OCI-M2 (cell line): ENCODE data around the gene SEC11A.
"Not testable (repeated sequence)": the region's sequence is repeated elsewhere in the genome, so short reads cannot be mapped to it uniquely, and the experiment has no call there.

ENCODE experiments used
- DNase-seq: peaks from one replicate; lab custom pipeline; 2025; ENCODE audit not compliant: unreplicated experiment; lab: John Stamatoyannopoulos, UW

The SEC11A gene

DNA sequence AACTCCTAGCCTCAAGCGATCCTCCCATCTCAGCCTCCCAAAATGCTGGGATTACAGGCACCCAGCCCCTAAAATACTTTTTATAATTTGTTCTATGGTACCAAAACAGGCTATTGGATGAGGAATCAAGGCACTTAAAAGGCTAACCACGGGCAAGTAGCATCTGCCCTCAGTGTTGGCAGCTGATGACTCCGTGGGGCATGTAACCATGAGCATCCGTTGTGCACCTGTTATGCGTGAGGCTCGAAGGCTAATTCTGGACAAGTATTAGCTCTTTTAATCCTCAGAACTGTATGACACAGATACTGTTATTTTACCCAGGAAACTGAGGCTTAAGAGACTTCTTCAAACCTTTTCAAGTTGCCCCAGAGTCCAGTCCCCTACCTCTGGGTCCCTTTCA is 72.1 kb downstream of the SEC11A start:
- no peak for DNase-seq

DNA sequence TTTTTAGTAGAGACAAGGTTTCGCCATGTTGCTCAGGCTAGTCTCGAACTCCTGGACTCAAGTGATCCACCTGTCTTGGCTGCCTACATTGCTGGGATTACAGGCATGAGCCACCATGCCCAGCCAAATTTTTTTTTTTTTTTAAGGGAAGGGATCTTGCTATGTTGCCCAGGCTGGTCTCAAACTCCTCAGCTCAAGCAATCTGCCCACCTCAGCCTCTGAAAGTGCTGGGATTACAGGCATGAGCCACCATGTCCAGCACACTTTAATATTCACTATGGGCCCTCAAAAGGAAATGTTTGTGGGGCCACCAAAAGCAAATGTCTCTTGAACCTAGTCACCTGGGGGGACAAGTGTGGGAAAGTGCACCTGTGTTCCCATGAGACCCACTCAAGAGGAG is 73.3 kb downstream of the SEC11A start:
- DNase-seq = not testable (repeated sequence)

DNA sequence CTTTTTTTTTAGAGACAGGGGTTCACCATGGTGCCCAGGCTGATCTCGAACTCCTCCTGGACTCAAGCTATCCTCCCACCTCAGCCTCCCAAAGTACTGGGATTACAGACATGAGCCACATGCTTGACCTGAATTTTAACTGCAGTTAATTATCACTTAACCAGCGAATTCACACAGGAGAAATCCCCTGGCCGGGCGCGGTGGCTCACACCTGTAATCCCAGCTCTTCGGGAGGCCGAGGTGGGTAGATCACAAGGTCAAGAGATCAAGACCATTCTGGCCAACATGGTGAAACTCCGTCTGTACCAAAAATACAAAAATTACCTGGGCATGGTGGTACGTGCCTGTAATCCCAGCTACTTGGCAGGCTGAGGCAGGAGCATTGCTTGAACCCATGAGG is 74.1 kb downstream of the SEC11A start:
- not testable (repeated sequence) for DNase-seq

DNA sequence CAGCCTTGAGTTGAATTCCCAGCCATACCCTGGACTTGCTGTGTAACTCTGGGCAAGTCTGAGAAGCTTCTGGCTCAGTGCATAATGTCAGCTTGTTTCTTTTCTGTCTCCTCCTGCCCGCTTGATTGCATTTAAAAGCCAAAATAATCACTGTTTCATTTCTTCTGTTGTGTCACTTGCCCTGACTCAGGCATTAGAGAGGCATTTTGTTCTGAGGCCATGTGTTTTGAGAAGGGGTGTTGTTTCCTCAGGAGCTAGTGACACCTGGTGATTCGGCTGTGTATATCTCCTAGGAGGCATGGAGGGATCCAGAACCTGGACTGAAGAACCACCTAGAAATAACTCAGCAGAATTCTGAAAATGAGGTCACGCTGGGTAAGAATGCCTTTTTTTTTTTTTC is 77.8 kb downstream of the SEC11A start:
- no peak for DNase-seq

DNA sequence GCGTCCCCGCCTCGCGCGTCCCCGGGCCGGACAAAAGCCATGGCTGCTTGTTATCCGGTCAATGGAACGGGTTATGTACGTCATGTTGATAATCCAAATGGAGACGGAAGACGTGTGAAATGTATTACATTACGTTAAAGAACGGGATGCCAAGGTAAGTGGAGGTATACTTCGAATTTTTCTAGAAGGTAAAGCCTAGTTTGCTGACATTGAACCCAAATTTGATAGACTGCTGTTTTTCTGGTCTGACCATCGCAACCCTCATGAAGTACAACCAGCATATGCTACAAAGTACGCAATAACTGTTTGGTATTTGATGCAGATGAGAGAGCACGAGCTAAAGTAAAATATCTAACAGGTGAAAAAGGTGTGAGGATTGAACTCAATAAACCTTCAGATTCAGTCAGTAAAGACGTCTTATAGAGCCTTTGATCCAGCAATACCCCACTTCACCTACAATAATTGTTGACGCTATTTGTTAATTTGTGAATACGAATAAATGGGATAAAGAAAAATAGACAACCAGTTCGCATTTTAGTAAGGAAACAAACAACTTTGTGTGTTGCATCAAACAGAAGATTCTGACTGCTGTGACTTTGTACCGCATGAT is 81.6 kb downstream of the SEC11A start:
- no peak for DNase-seq

DNA sequence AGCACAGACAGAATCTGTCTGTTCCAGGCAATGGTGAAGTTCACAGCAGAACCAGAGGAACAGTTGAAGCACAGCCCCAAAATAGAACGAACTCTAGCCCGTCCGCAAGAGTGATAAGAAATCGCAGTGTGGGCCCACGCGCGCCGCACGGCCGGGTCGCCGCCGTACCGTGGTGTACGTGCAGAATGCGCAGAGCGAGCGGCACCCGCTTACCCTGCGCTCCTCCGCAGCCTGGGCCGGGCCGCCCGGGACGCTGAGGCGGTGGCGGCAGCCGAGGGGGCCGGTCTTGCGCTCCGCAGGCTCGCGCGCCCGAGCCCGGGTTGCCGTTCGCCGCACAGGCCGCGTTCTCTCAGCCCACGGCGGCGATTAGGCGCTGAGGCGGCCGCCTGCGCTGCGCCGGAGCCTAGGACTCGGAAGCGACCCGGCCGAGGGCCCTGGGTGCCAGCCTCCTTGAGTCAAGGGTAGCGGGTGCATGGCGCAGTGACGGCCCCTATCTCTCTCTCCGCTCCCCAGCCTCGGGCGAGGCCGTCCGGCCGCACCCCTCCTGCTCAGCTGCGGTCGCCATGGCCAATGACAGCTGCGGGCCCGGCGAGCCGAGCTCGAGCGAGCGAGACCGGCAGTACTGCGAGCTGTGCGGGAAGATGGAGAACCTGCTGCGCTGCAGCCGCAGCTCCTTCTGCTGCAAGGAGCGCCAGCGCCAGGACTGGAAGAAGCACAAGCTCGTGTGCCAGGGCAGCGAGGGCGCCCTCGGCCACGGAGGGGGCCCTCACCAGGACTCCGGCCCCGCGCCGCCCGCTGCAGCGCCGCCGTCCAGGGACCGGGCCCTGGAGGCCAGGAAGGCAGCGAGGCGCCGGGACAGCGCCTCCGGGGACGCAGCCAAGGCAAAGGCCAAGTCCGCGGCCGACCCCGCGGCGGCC is 82.4 kb downstream of the SEC11A start:
- DNase-seq = no peak

DNA sequence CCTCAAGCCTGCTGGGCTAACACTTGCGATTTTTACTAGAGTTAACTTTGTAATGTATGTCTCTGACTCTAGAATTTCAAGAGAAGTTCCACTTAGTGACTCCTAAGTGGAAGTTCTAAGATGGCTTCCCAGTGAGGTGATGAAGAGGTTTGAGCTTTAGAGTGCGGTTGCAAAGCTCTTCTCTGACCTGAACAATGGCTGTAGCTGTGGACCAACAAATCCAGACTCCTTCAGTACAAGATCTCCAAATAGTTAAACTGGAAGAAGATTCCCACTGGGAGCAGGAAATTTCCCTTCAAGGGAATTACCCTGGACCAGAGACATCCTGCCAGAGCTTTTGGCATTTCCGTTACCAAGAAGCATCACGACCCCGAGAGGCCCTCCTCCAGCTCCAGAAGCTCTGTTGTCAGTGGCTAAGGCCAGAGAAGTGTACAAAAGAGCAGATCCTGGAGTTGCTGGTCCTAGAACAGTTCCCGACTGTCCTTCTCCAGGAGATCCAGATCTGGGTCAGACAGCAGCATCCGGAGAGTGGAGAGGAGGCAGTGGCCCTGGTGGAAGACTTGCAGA is 84.2 kb downstream of the SEC11A start:
- no peak for DNase-seq

DNA sequence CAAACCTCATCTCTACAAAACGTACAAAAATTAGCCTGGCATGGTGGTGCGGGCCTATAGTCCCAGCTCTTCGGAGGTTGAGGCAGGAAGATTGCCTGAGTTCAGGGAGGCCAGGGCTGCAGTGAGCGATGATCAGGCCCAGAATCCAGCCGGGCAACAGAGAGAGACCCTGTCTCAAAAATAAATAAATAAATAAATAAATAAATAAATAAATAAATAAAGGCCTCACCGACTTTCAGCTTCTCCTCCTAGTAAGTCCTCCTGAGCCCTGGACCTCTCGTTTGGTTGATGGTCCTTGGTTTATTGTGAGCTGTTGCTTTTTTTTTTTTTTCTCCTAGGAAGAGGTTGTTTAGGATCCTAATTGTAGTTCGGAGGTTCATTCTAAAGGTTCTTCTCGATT is 86.9 kb downstream of the SEC11A start:
- no peak for DNase-seq

DNA sequence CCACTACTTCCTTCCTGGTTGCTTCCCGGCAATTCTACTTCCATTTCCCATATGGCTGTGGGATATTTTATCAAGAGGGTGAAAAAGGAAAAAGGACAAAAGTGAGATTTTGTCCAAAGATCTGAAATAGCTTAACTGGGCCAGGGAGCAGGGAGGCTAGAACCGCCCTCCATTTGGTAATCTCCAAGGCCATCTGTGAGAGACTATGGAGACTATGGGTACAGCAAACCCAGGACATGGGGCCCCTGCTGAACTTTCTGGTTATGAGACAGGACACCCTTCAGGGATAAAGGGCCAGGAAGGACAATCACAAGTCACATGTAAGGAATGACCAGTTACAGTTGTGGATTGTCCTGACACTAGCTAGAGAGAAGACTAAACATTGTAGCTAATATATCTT is 90.8 kb downstream of the SEC11A start:
- DNase-seq = no peak

DNA sequence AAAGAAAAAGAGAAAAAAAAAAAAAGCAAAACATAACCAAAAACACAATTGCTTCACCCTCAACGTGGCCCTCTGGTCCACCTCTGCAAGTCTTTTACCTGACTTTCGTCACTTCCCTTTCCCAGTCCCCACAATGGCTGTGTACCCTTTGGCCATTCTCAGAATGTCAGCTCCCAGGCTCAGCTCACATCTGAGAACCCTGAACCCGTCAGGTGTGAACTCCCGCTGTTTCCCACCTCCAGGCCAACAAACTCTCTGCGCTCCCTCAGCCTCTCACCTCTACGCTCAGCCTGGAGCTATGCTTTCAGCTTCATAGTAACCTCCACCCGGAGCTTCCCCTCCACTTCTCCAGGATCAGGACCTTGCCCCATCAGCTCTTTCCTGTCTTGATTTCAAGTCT is 91.6 kb downstream of the SEC11A start:
- no peak for DNase-seq

DNA sequence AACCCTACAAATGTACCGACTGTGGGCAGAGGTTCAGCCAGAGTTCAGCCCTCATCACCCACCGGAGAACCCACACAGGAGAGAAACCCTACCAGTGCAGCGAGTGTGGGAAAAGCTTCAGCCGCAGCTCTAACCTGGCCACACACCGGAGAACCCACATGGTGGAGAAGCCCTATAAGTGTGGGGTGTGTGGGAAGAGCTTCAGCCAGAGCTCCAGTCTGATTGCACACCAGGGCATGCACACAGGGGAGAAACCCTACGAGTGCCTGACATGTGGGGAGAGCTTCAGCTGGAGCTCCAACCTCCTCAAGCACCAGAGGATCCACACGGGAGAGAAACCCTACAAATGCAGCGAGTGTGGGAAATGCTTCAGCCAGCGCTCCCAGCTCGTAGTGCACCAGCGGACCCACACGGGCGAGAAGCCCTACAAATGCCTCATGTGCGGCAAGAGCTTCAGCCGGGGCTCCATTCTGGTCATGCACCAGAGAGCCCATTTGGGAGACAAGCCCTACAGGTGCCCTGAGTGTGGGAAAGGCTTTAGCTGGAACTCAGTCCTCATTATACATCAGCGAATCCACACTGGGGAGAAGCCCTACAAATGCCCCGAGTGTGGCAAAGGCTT is 94.5 kb downstream of the SEC11A start:
- DNase-seq = no peak

DNA sequence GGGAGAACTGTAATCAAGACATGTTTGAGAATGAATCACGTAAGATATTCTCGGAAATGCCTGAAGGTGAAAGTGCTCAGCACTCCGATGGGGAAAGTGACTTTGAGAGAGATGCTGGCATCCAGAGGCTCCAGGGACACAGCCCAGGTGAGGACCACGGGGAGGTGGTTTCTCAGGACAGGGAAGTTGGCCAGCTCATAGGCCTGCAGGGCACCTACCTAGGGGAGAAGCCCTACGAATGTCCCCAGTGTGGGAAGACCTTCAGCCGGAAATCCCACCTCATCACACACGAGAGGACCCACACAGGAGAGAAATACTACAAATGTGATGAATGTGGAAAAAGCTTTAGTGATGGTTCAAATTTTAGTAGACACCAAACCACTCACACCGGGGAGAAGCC is 95.3 kb downstream of the SEC11A start:
- no peak for DNase-seq
